Caco-2 (cell line): Measurements from ENCODE around the gene LARP1B. TPM values are rescaled to one million over a fixed set of nuclear protein-coding genes. Genes with fewer than 3 reads are reported as not detected.

ENCODE experiments used
- BruUV-seq: library from RNA; stranded (reverse); fragments of 400-500 nt; replicated peaks from 2 replicates; lab custom pipeline; 2021; lab: Mats Ljungman, UMichigan
- CTCF ChIA-PET: fragments of 300-600 bp; sonication (Branson Sonifier 250); formaldehyde crosslinking; loops from one replicate; lab custom pipeline; 2022; ENCODE audit warnings: antibody characterized with exemption; lab: Charles Lee
- POLR2A ChIA-PET: fragments of 300-600 bp; sonication (Branson Sonifier 250); formaldehyde crosslinking; loops from one replicate; lab custom pipeline; 2022; ENCODE audit warnings: antibody characterized with exemption; lab: Charles Lee
- DNase-seq, 2 experiments: peaks; one replicate each; pipeline versions ENCODE4 v3.0.0 to v3.0.0-alpha.2; 2020 to 2022
- H3K27me3 ChIP-seq: replicated peaks from 2 replicates; pipeline ENCODE4 v1.6.0; 2011; ENCODE audit warnings: low read length; ENCODE audit not compliant: control insufficient read depth, insufficient read depth
- H3K36me3 ChIP-seq: 2 replicates; pipeline ENCODE4 v1.5.1; 2011; ENCODE audit warnings: low read length; ENCODE audit not compliant: control insufficient read depth, insufficient read depth
- H3K4me1 ChIP-seq: fragments of 250-450 bp; sonication (Bioruptor Pico); 2 replicates; pipeline ENCODE4 v1.5.1; 2020; ENCODE audit warnings: mild to moderate bottlenecking
- H3K4me3 ChIP-seq: 2 replicates; pipeline ENCODE4 v1.5.1; 2011; ENCODE audit warnings: low read depth, mild to moderate bottlenecking, control low read depth, low read length
- H3K9me3 ChIP-seq: fragments of 250-450 bp; sonication (Bioruptor Pico); 2 replicates; pipeline ENCODE4 v1.5.1; 2020; ENCODE audit warnings: mild to moderate bottlenecking, moderate library complexity
- H3K27ac Mint-ChIP-seq: one replicate; pipeline ENCODE4 v1.8.0; 2022; ENCODE audit warnings: mixed read lengths; ENCODE audit not compliant: unreplicated experiment
- H3K27me3 Mint-ChIP-seq: one replicate; pipeline ENCODE4 v1.8.0; 2022; ENCODE audit warnings: mixed read lengths; ENCODE audit not compliant: insufficient read depth, unreplicated experiment
- H3K36me3 Mint-ChIP-seq: one replicate; pipeline ENCODE4 v1.8.0; 2022; ENCODE audit warnings: mild to moderate bottlenecking, mixed read lengths; ENCODE audit not compliant: insufficient read depth, unreplicated experiment
- H3K4me1 Mint-ChIP-seq: one replicate; pipeline ENCODE4 v1.8.0; 2022; ENCODE audit warnings: low read depth, mixed read lengths; ENCODE audit not compliant: unreplicated experiment
- H3K4me3 Mint-ChIP-seq: one replicate; pipeline ENCODE4 v1.8.0; 2022; ENCODE audit warnings: mild to moderate bottlenecking, moderate library complexity, mixed read lengths; ENCODE audit not compliant: unreplicated experiment
- H3K9me3 Mint-ChIP-seq: one replicate; pipeline ENCODE4 v1.8.0; 2022; ENCODE audit warnings: mixed read lengths; ENCODE audit not compliant: unreplicated experiment
- intact Hi-C: fragments of 100-400 bp; cut with micrococcal nuclease; formaldehyde crosslinking; loops from one replicate; pipeline ENCODE4 v1.10.0; 2022; ENCODE audit not compliant: unreplicated experiment
- total RNA-seq: library from RNA; stranded (reverse); gene quantifications from 2 replicates; pipeline ENCODE4 v1.2.3, GENCODE V29; 2022
- TF ChIP-seq, protein P1 (sequence below), 2 experiments: fragments of 200-600 bp in 1 of 2; IDR thresholded peaks; 1 replicate in 1 of 2; 2 replicates in 1 of 2; pipeline versions ENCODE4 v1.5.1 to v1.8.0; 2011 to 2022; ENCODE audit warnings: antibody characterized with exemption in 1 of 2, control low read depth in 1 of 2, inconsistent platforms in 1 of 2, low read depth in 1 of 2, low read length in 1 of 2, mild to moderate bottlenecking in 1 of 2, moderate library complexity in 1 of 2; ENCODE audit not compliant: insufficient read depth in 1 of 2, severe bottlenecking in 1 of 2, unreplicated experiment in 1 of 2

The LARP1B gene
- total RNA-seq, 1 experiment from 2014 or later, result 23.6 TPM

DNA sequence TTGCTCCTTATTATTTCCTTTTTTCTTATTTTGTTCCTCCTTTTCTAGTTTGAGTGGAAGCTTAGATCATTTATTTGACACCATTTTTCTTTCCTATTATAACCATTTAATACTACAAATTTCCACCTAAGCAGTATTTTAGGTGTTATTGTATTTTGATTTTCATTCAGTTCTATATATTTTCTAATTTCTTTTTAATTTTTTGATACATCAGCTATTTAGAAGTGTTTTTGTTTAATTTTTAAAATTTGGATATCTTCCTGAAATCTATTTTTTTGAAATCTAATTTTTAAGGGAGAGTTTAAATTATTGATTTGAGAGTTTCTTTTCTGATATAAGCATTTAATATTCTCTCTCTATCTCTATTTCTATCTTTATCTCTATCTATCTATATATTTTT lies 108.1 kb downstream of the LARP1B start:
- Histone ChIP-seq H3K4me3 (no peak overlapping the region), H3K27me3 (no peaks in the 10 kb centered on the region), H3K9me3 (no peaks in the 10 kb centered on the region), H3K4me1 (0 out of 2 replicates have a peak, but pooled peaks cover 3% of the 10 kb centered on the region), H3K36me3 (no peaks in the 10 kb centered on the region)
- no peak for DNase-seq
- Mint-ChIP-seq H3K4me3 (no peak overlapping the region), H3K27me3 (no peaks in the 10 kb centered on the region), H3K4me1 (no peaks in the 10 kb centered on the region), H3K27ac (no peak overlapping the region), H3K9me3 (no peaks in the 10 kb centered on the region), H3K36me3 (no peaks in the 10 kb centered on the region)
- ChIA-PET CTCF (no interaction called here), POLR2A (no interaction called here)
- TF ChIP-seq, protein P1, sequence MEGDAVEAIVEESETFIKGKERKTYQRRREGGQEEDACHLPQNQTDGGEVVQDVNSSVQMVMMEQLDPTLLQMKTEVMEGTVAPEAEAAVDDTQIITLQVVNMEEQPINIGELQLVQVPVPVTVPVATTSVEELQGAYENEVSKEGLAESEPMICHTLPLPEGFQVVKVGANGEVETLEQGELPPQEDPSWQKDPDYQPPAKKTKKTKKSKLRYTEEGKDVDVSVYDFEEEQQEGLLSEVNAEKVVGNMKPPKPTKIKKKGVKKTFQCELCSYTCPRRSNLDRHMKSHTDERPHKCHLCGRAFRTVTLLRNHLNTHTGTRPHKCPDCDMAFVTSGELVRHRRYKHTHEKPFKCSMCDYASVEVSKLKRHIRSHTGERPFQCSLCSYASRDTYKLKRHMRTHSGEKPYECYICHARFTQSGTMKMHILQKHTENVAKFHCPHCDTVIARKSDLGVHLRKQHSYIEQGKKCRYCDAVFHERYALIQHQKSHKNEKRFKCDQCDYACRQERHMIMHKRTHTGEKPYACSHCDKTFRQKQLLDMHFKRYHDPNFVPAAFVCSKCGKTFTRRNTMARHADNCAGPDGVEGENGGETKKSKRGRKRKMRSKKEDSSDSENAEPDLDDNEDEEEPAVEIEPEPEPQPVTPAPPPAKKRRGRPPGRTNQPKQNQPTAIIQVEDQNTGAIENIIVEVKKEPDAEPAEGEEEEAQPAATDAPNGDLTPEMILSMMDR (IDR thresholded peaks at IDR 0.05; ENCODE audit: insufficient read depth in 1 of 2, low read depth in 1 of 2, low read length in 1 of 2, severe bottlenecking in 1 of 2, unreplicated experiment in 1 of 2), result no peak
- intact Hi-C loops, result no loop called here
- no TSS peak for BruUV-seq

DNA sequence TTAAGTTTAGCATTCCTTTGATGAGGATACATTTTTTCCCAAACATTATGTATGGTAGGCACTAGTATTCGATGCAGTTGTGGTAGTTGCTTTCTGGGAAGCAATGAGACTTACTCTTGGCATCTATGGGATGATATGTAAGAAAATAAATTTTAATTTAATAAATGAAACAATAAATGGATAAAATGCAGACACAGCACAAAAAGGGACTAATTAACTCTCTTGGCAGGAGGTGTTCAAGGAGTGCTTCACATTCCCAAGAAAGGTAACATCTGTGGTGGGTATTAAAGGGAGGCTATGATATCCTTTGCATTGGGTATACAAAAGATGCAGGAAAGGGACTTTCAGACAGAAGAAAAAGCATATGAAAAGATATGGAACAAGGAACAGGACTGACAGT lies 115.5 kb downstream of the LARP1B start:
- ChIA-PET POLR2A (no interaction called here), CTCF (no interaction called here)
- Histone ChIP-seq H3K9me3 (no peaks in the 10 kb centered on the region), H3K4me1 (no peaks in the 10 kb centered on the region), H3K36me3 (no peaks in the 10 kb centered on the region), H3K4me3 (no peak overlapping the region), H3K27me3 (no peaks in the 10 kb centered on the region)
- no TSS peak for BruUV-seq
- TF ChIP-seq, protein P1 (IDR thresholded peaks at IDR 0.05; ENCODE audit: insufficient read depth in 1 of 2, low read depth in 1 of 2, low read length in 1 of 2, severe bottlenecking in 1 of 2, unreplicated experiment in 1 of 2), result no peak
- DNase-seq, result no peak
- no peaks in the 10 kb centered on the region for H3K4me1 Mint-ChIP-seq
- intact Hi-C loops, result no loop called here
- H3K27me3 Mint-ChIP-seq, result no peaks in the 10 kb centered on the region
- H3K36me3 Mint-ChIP-seq, result no peaks in the 10 kb centered on the region
- H3K4me3 Mint-ChIP-seq, result no peak overlapping the region
- no peak overlapping the region for H3K27ac Mint-ChIP-seq
- H3K9me3 Mint-ChIP-seq, result no peaks in the 10 kb centered on the region

DNA sequence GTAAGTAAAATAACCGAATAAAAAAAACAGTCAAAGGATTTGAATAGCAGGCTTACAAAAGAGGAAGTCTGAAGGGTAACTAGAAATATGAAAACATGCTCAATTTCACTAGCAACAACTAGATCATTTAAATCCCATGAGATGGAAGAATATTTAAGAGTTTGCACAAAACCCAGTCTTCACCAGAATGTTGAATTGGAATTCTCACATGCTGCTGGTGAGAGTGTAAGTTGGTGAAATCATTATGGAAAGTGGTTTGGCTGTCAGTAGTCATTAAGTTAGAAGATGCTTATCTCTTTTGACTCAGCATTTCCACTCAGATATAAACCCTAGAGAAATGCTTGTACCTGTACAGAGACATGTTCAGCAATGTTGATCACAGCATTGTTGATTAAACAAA lies 116.4 kb downstream of the LARP1B start:
- no peak for DNase-seq
- Mint-ChIP-seq H3K27ac (no peak overlapping the region), H3K36me3 (peaks cover 5% of the 10 kb centered on the region), H3K4me3 (no peak overlapping the region), H3K27me3 (no peaks in the 10 kb centered on the region), H3K4me1 (no peaks in the 10 kb centered on the region), H3K9me3 (no peaks in the 10 kb centered on the region)
- Histone ChIP-seq H3K27me3 (no peaks in the 10 kb centered on the region), H3K36me3 (no peaks in the 10 kb centered on the region), H3K9me3 (no peaks in the 10 kb centered on the region), H3K4me3 (no peak overlapping the region), H3K4me1 (no peaks in the 10 kb centered on the region)
- TF ChIP-seq, protein P1 (IDR thresholded peaks at IDR 0.05; ENCODE audit: insufficient read depth in 1 of 2, low read depth in 1 of 2, low read length in 1 of 2, severe bottlenecking in 1 of 2, unreplicated experiment in 1 of 2), result no peak
- intact Hi-C loops, result no loop called here
- ChIA-PET CTCF (no interaction called here), POLR2A (no interaction called here)
- no TSS peak for BruUV-seq
